Activated CD8-positive, alpha-beta memory T cell treated with anti-CD3 and anti-CD28 coated beads, Interleukin-2, amount 10 ng/mL, durations not matched to agents 7 days and 5 days (primary cell): ENCODE data around the gene NUAK2. TPM values are rescaled to one million over a fixed set of nuclear protein-coding genes. Genes with fewer than 3 reads are reported as not detected.
A peak's percentile ranks its signal among the peaks of the same experiment; 100 is the strongest.

ENCODE experiments used
- ATAC-seq: fragments of 150-1000 bp; cut with Tn5 transposase; one replicate; pipeline ENCODE4 v1.10.0; 2021; ENCODE audit warnings: moderate library complexity
- CTCF ChIA-PET: fragments of 350-600 bp; sonication (Branson Sonifier 250); formaldehyde crosslinking; loops from one replicate; lab custom pipeline; 2021; ENCODE audit warnings: antibody characterized with exemption; lab: Charles Lee
- DNase-seq: peaks from one replicate; pipeline ENCODE4 v3.0.0-alpha.2; 2020
- H3K27ac Mint-ChIP-seq: one replicate; pipeline ENCODE4 v1.8.0; 2021; ENCODE audit warnings: mild to moderate bottlenecking, mixed read lengths
- H3K27me3 Mint-ChIP-seq: one replicate; pipeline ENCODE4 v1.8.0; 2021; ENCODE audit warnings: mixed read lengths
- H3K36me3 Mint-ChIP-seq: one replicate; pipeline ENCODE4 v1.8.0; 2021; ENCODE audit warnings: mild to moderate bottlenecking, mixed read lengths
- H3K4me1 Mint-ChIP-seq: one replicate; pipeline ENCODE4 v1.8.0; 2021; ENCODE audit warnings: mixed read lengths
- H3K4me3 Mint-ChIP-seq: one replicate; pipeline ENCODE4 v1.8.0; 2021; ENCODE audit warnings: mild to moderate bottlenecking, moderate library complexity, mixed read lengths
- H3K9me3 Mint-ChIP-seq: one replicate; pipeline ENCODE4 v1.8.0; 2022; ENCODE audit warnings: low read depth, mixed read lengths
- total RNA-seq, 2 experiments: library from RNA; stranded (reverse); gene quantifications; one replicate each; pipeline ENCODE4 v1.2.3, GENCODE V29; 2021

NUAK2 gene
- total RNA-seq, 2 experiments from 2014 or later = 1.9 to 6.0 TPM

GRCh38 chr1:205354259-205355074, 32.9 kb upstream of the NUAK2 start:
- no peaks in the 10 kb centered on the region for H3K9me3 Mint-ChIP-seq
- CTCF ChIA-PET = interaction anchor here (0.6 to 5.1 kb wide), 62 partner anchors 8 to 304 kb away, joined by 3 to 129 read pairs (median 4); partner anchors contain the start of gene LEMD1
- no peak overlapping the region for H3K27ac Mint-ChIP-seq
- H3K4me3 Mint-ChIP-seq = no peak overlapping the region
- H3K27me3 Mint-ChIP-seq = peaks cover 24% of the 10 kb centered on the region
- H3K4me1 Mint-ChIP-seq = no peaks in the 10 kb centered on the region
- ATAC-seq = peak; percentile 72
- DNase-seq = peak; percentile 74
- no peaks in the 10 kb centered on the region for H3K36me3 Mint-ChIP-seq

GRCh38 chr1:205353612-205354011, 32.1 kb upstream of the NUAK2 start:
- Mint-ChIP-seq H3K4me3 (no peak overlapping the region), H3K27ac (no peak overlapping the region), H3K9me3 (no peaks in the 10 kb centered on the region), H3K36me3 (no peaks in the 10 kb centered on the region), H3K4me1 (no peaks in the 10 kb centered on the region), H3K27me3 (peaks cover 21% of the 10 kb centered on the region)
- CTCF ChIA-PET = interaction anchor here (0.6 to 5.1 kb wide), 57 partner anchors 7 to 304 kb away, joined by 3 to 129 read pairs (median 4); partner anchors contain the start of gene LEMD1
- DNase-seq = no peak
- no peak for ATAC-seq

DNA sequence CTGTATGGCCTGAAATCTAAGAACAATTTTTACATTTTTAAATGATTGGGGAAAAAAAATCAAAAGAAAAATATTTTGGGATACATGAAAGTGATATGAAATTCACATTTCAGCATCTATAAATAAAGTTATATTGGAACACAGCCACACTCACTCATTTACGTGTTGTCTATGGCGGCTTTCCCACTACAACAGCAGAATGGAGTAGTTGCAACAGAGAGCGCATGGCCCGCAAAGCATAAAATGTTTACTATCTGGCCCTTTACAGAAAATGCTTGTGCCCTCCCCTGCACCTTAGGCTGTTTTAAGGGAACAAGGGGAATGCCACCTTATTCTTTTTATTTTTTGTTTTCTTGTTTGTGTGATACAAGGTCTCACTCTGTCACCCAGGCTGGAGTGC, 31.6 kb upstream of the NUAK2 start:
- no peaks in the 10 kb centered on the region for H3K36me3 Mint-ChIP-seq
- H3K4me3 Mint-ChIP-seq = no peak overlapping the region
- CTCF ChIA-PET = interaction anchor here (0.9 to 5.1 kb wide), 16 partner anchors 9 to 194 kb away, joined by 3 to 129 read pairs (median 4); no protein-coding TSS in a partner anchor
- ATAC-seq = no peak
- DNase-seq = no peak
- no peaks in the 10 kb centered on the region for H3K9me3 Mint-ChIP-seq
- H3K27me3 Mint-ChIP-seq = peaks cover 20% of the 10 kb centered on the region
- H3K4me1 Mint-ChIP-seq = no peaks in the 10 kb centered on the region
- H3K27ac Mint-ChIP-seq = no peak overlapping the region

- no peaks in the 10 kb centered on the region for H3K36me3 Mint-ChIP-seq
- CTCF ChIA-PET = interaction anchor here (0.6 to 5.1 kb wide), 4 partner anchors 27 to 198 kb away, joined by 3 to 129 read pairs (median 28); no protein-coding TSS in a partner anchor
- ATAC-seq (no peak), DNase-seq (no peak)
- H3K27ac Mint-ChIP-seq = no peak overlapping the region
- no peak overlapping the region for H3K4me3 Mint-ChIP-seq
- H3K27me3 Mint-ChIP-seq = peaks cover 22% of the 10 kb centered on the region
- H3K4me1 Mint-ChIP-seq = no peaks in the 10 kb centered on the region
- no peaks in the 10 kb centered on the region for H3K9me3 Mint-ChIP-seq
Measured at GRCh38 chr1:205351984-205352713, 30.6 kb upstream of the NUAK2 start.

DNA sequence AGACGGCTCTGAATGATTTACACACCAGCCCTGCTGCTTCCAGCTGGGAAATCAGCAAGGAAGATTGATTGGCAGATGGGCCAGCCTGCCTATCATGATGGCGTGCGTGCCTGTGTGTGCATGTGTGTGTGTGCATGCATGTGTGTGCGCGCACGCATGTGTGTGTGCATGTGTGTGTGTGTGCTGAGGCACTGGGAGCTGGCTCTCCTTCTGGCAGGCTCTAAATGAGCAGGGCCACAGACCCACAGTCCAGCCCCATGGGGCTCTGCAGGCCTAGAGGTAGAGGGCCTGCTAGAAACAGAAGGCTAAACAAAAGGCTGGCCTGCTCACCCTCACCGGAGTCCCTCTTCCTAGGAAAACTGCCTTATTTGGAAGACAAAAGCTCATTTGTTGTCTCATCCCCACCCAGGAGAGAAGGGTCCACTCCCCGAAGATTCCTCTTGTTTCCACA, 29.2 kb upstream of the NUAK2 start:
- Mint-ChIP-seq H3K27me3 (peaks cover 31% of the 10 kb centered on the region), H3K9me3 (no peaks in the 10 kb centered on the region), H3K36me3 (no peaks in the 10 kb centered on the region), H3K27ac (no peak overlapping the region), H3K4me1 (no peaks in the 10 kb centered on the region), H3K4me3 (no peak overlapping the region)
- DNase-seq = no peak
- no peak for ATAC-seq
- CTCF ChIA-PET = interaction anchor here (1.7 to 4.4 kb wide), 5 partner anchors 14 to 174 kb away, joined by 3 to 21 read pairs (median 6); no protein-coding TSS in a partner anchor

- Mint-ChIP-seq H3K27ac (no peak overlapping the region), H3K9me3 (no peaks in the 10 kb centered on the region), H3K4me3 (no peak overlapping the region), H3K4me1 (no peaks in the 10 kb centered on the region), H3K27me3 (peaks cover 37% of the 10 kb centered on the region), H3K36me3 (no peaks in the 10 kb centered on the region)
- no peak for DNase-seq
- CTCF ChIA-PET = interaction anchor here (1.2 to 4.4 kb wide), 6 partner anchors 11 to 174 kb away, joined by 3 to 21 read pairs (median 6); no protein-coding TSS in a partner anchor
- ATAC-seq = no peak
Measured at GRCh38 chr1:205350124-205350523, 28.6 kb upstream of the NUAK2 start.

- DNase-seq (no peak), ATAC-seq (no peak)
- Mint-ChIP-seq H3K9me3 (no peaks in the 10 kb centered on the region), H3K36me3 (no peaks in the 10 kb centered on the region), H3K27ac (no peak overlapping the region), H3K4me1 (peaks cover 4% of the 10 kb centered on the region), H3K27me3 (peaks cover 45% of the 10 kb centered on the region), H3K4me3 (no peak overlapping the region)
- CTCF ChIA-PET = interaction anchor here (0.9 to 4.4 kb wide), 5 partner anchors 10 to 176 kb away, joined by 3 to 21 read pairs (median 5); no protein-coding TSS in a partner anchor
Measured at GRCh38 chr1:205348554-205349487, 27.3 kb upstream of the NUAK2 start.

- peaks cover 57% of the 10 kb centered on the region for H3K27me3 Mint-ChIP-seq
Measured at GRCh38 chr1:205346956-205347574, 25.5 kb upstream of the NUAK2 start.

DNA sequence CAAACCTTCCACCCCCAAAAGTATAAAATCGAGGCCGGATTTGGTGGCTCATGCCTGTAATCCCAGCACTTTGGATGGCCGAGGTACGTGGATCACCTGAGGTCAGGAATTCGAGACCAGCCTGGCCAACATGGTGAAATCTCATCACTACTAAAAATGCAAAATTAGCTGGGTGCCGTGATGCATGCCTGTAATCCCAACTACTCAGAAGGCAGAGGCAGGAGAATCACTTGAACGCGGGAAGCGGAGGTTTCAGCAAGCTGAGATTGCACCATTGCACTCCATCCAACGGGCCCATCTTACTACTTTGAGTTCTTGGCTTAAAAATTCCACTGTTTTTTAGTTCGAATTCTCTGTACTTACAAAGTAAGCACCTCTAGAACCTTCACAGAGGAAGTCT, 24.2 kb upstream of the NUAK2 start:
- CTCF ChIA-PET = interaction anchor here (0.9 to 2.9 kb wide), 6 partner anchors 8 to 141 kb away, joined by 3 to 10 read pairs (median 4); no protein-coding TSS in a partner anchor
- Mint-ChIP-seq H3K4me1 (peaks cover 5% of the 10 kb centered on the region), H3K36me3 (peaks cover 1% of the 10 kb centered on the region), H3K27me3 (peaks cover 68% of the 10 kb centered on the region), H3K27ac (no peak overlapping the region), H3K9me3 (no peaks in the 10 kb centered on the region), H3K4me3 (no peak overlapping the region)
- DNase-seq (no peak), ATAC-seq (no peak)

More at GRCh38 chr1:205346956-205347574, 25.5 kb upstream of the NUAK2 start:
- peaks cover 4% of the 10 kb centered on the region for H3K4me1 Mint-ChIP-seq
- ATAC-seq = no peak
- no peak for DNase-seq
- H3K4me3 Mint-ChIP-seq = no peak overlapping the region
- no peaks in the 10 kb centered on the region for H3K9me3 Mint-ChIP-seq
- H3K27ac Mint-ChIP-seq = no peak overlapping the region
- CTCF ChIA-PET = interaction anchor here (0.6 to 4.4 kb wide), 3 partner anchors 11 to 141 kb away, joined by 3 to 21 read pairs (median 16); no protein-coding TSS in a partner anchor
- H3K36me3 Mint-ChIP-seq = no peaks in the 10 kb centered on the region

DNA sequence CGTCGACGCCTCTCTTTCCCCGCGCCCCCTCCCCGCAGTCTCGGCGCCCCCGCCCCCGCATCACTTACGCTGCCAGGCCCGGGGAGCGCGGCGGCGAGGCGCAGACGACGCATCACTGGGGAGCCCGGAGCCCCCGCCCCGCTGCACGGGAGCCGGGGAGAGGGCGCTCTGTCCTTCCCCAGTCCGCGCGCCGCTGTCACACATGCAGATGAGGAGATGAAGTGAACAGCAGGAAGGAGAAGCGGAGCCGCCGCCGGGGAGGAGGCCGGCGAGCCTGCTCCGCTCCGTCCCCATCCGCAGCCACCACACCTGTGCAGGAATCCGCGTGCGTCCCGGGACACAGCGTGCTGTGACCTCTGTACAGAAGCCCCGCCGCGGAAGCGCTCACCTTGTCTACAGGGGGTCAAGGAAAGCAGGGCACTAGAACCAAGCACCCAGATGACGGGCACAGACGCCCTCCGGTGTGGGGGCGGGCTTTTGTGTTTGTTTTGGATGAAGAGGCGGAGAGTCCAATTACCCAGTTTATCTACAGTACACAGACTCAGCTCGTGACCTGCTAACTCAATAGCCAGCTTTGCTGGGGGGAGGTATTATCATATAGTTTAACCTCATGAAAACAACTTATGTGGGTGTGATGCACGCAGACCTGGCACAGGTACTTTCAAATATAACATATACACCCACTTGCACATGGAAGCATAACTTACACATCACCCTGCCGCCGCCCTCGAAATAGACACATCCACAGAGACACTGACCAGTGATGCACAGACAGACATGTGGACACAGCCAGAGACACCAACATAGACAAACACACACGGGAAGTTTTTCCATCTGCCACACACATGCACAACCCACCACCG, 22.8 kb upstream of the NUAK2 start:
- H3K9me3 Mint-ChIP-seq = no peaks in the 10 kb centered on the region
- H3K36me3 Mint-ChIP-seq = peaks cover 1% of the 10 kb centered on the region
- DNase-seq = no peak
- peaks cover 19% of the 10 kb centered on the region for H3K4me1 Mint-ChIP-seq
- CTCF ChIA-PET = interaction anchor here (1.3 to 2.9 kb wide), 5 partner anchors 9 to 143 kb away, joined by 3 to 10 read pairs (median 4); no protein-coding TSS in a partner anchor
- no peak overlapping the region for H3K4me3 Mint-ChIP-seq
- H3K27me3 Mint-ChIP-seq = peaks cover 74% of the 10 kb centered on the region
- ATAC-seq = peak; percentile 40
- H3K27ac Mint-ChIP-seq = no peak overlapping the region

DNA sequence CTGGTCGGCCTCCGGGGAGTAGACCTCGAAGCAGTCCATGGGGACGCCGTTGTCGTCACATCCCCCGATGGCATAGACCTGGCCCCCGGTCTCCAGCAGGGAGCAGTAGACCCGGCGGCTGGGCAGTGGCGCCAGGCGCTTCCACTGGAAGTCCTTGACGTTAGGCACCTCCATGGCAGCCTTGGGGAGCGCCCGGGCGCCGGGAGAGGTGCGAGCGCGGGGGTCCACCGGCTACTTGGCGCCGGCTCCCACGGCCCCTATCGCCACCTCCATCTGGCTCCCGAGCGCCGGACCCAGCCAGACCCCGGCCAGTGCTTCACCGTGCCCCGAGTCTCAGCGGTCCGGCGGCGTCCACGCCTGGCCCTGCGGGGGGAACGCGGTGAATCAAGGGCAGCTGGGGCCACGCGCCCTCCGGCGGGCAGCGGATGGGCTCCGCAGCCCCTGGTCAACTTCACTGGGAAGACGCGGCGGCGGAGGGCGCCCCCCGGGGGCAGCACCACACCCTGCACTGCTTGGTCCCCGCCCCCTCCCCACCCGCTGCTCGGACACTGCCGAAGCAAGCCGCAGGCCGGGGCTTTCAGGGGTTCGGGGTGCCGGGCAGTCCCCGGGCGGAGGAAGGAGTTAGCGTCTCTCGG, 22.0 kb upstream of the NUAK2 start:
- Mint-ChIP-seq H3K27ac (no peak overlapping the region), H3K27me3 (peaks cover 76% of the 10 kb centered on the region), H3K4me1 (peaks cover 25% of the 10 kb centered on the region), H3K36me3 (peaks cover 1% of the 10 kb centered on the region), H3K4me3 (no peak overlapping the region), H3K9me3 (no peaks in the 10 kb centered on the region)
- no peak for DNase-seq
- no peak for ATAC-seq
- CTCF ChIA-PET = interaction anchor here (2.9 kb wide), 1 partner anchor 70 kb away, joined by 10 read pairs; no protein-coding TSS in a partner anchor
